ENCODE data around the gene ALDOC.

The ALDOC gene

GRCh38 chr17:28528327-28529012, 48.2 kb downstream of the ALDOC start:
- TF ChIP-seq YY1 (IDR thresholded peaks at IDR 0.05; ENCODE audit: low read depth): no peak
- TF ChIP-seq ZBTB7A (IDR thresholded peaks at IDR 0.05; ENCODE audit: low read depth): no peak
- no peak for TF ChIP-seq REST (IDR thresholded peaks at IDR 0.05; ENCODE audit: low read depth)

GRCh38 chr17:28527859-28528258, 48.8 kb downstream of the ALDOC start:
- TF ChIP-seq TAF1 (IDR thresholded peaks at IDR 0.05; ENCODE audit: low read depth) (no peak), YY1 (IDR thresholded peaks at IDR 0.05; ENCODE audit: low read depth) (no peak), TEAD4 (IDR thresholded peaks at IDR 0.05) (no peak), CREB1 (IDR thresholded peaks at IDR 0.05; ENCODE audit: low read depth) (no peak), EP300 (IDR thresholded peaks at IDR 0.05; ENCODE audit: borderline replicate concordance) (no peak), NFIC (IDR thresholded peaks at IDR 0.05) (no peak), CEBPB (IDR thresholded peaks at IDR 0.05) (no peak), MAX (IDR thresholded peaks at IDR 0.05) (no peak), USF1 (IDR thresholded peaks at IDR 0.05) (no peak), EGR1 (IDR thresholded peaks at IDR 0.05) (no peak), RAD21 (IDR thresholded peaks at IDR 0.05; ENCODE audit: low read depth) (no peak), REST (IDR thresholded peaks at IDR 0.05; ENCODE audit: low read depth) (no peak), ZBTB7A (IDR thresholded peaks at IDR 0.05; ENCODE audit: low read depth) (no peak), TCF12 (IDR thresholded peaks at IDR 0.05; ENCODE audit: low read depth) (no peak)

- TF ChIP-seq ZBTB7A (IDR thresholded peaks at IDR 0.05; ENCODE audit: low read depth) (no peak), YY1 (IDR thresholded peaks at IDR 0.05; ENCODE audit: low read depth) (no peak), EP300 (IDR thresholded peaks at IDR 0.05; ENCODE audit: borderline replicate concordance) (no peak), TAF1 (IDR thresholded peaks at IDR 0.05; ENCODE audit: low read depth) (no peak), CEBPB (IDR thresholded peaks at IDR 0.05) (no peak), USF1 (IDR thresholded peaks at IDR 0.05) (no peak), CREB1 (IDR thresholded peaks at IDR 0.05; ENCODE audit: low read depth) (no peak), RAD21 (IDR thresholded peaks at IDR 0.05; ENCODE audit: low read depth) (no peak), REST (IDR thresholded peaks at IDR 0.05; ENCODE audit: low read depth) (no peak)
These were observed 49.5 kb downstream of the ALDOC start for GRCh38 chr17:28527181-28527681.

GRCh38 chr17:28526381-28526780, 50.3 kb downstream of the ALDOC start:
- TF ChIP-seq RAD21 (IDR thresholded peaks at IDR 0.05; ENCODE audit: low read depth) (no peak), USF1 (IDR thresholded peaks at IDR 0.05) (no peak), TCF12 (IDR thresholded peaks at IDR 0.05; ENCODE audit: low read depth) (no peak), EGR1 (IDR thresholded peaks at IDR 0.05) (no peak), REST (IDR thresholded peaks at IDR 0.05; ENCODE audit: low read depth) (no peak), TAF1 (IDR thresholded peaks at IDR 0.05; ENCODE audit: low read depth) (no peak), CEBPB (IDR thresholded peaks at IDR 0.05) (no peak), EP300 (IDR thresholded peaks at IDR 0.05; ENCODE audit: borderline replicate concordance) (no peak), FOXM1 (IDR thresholded peaks at IDR 0.05; ENCODE audit: borderline replicate concordance, low read depth) (no peak), CREB1 (IDR thresholded peaks at IDR 0.05; ENCODE audit: low read depth) (no peak), NFIC (IDR thresholded peaks at IDR 0.05) (no peak), MAX (IDR thresholded peaks at IDR 0.05) (no peak), YY1 (IDR thresholded peaks at IDR 0.05; ENCODE audit: low read depth) (no peak), ZBTB7A (IDR thresholded peaks at IDR 0.05; ENCODE audit: low read depth) (no peak), TEAD4 (IDR thresholded peaks at IDR 0.05) (no peak)
